MCF 10A (cell line): ENCODE results near the gene ZNF628. TPM values are rescaled to one million over a fixed set of nuclear protein-coding genes. Genes with fewer than 3 reads are reported as not detected.

ENCODE experiments used
- BruUV-seq: library from RNA; stranded (reverse); fragments of 400-500 nt; replicated peaks from 2 replicates; lab custom pipeline; 2021; lab: Mats Ljungman, UMichigan
- CTCF ChIA-PET: fragments of 300-600 bp; sonication (Branson Sonifier 250); formaldehyde crosslinking; extraction: SDS; loops from one replicate; lab custom pipeline; 2021; ENCODE audit warnings: antibody characterized with exemption, inconsistent platforms; lab: Yijun Ruan, JAX
- POLR2A ChIA-PET: fragments of 300-600, 350-650 bp; sonication (Branson Sonifier 250); formaldehyde crosslinking; extraction: SDS; loops from one replicate; lab custom pipeline; 2020; ENCODE audit warnings: antibody characterized with exemption, inconsistent platforms; lab: Yijun Ruan, JAX
- DNase-seq: peaks from one replicate; pipeline ENCODE4 v3.0.0-alpha.2; 2018; ENCODE audit not compliant: unreplicated experiment
- H3K27ac Mint-ChIP-seq: one replicate; pipeline ENCODE4 v1.8.0; 2022; ENCODE audit warnings: mild to moderate bottlenecking, low read depth, mixed read lengths; ENCODE audit not compliant: unreplicated experiment
- H3K27me3 Mint-ChIP-seq: one replicate; pipeline ENCODE4 v1.8.0; 2022; ENCODE audit warnings: mixed read lengths; ENCODE audit not compliant: insufficient read depth, unreplicated experiment
- H3K36me3 Mint-ChIP-seq: one replicate; pipeline ENCODE4 v1.8.0; 2022; ENCODE audit warnings: mild to moderate bottlenecking, moderate library complexity, mixed read lengths; ENCODE audit not compliant: insufficient read depth, unreplicated experiment
- H3K4me1 Mint-ChIP-seq: one replicate; pipeline ENCODE4 v1.8.0; 2022; ENCODE audit warnings: mixed read lengths; ENCODE audit not compliant: insufficient read depth, unreplicated experiment
- H3K4me3 Mint-ChIP-seq: one replicate; pipeline ENCODE4 v1.8.0; 2022; ENCODE audit warnings: mild to moderate bottlenecking, moderate library complexity, mixed read lengths; ENCODE audit not compliant: unreplicated experiment
- H3K9me3 Mint-ChIP-seq: one replicate; pipeline ENCODE4 v1.8.0; 2022; ENCODE audit warnings: mixed read lengths; ENCODE audit not compliant: unreplicated experiment
- intact Hi-C: fragments of 100-400 bp; cut with micrococcal nuclease; formaldehyde crosslinking; loops from 2 replicates; pipeline ENCODE4 v1.14.1; 2022
- total RNA-seq: library from RNA; stranded (reverse); gene quantifications from 2 replicates; pipeline ENCODE4 v1.2.3, GENCODE V29; 2022
- TF ChIP-seq, protein P1 (sequence below): fragments of 200-600 bp; IDR thresholded peaks from one replicate; pipeline ENCODE4 v1.8.0; 2022; ENCODE audit warnings: antibody characterized with exemption, mild to moderate bottlenecking; ENCODE audit not compliant: unreplicated experiment

Gene ZNF628
- total RNA-seq, 1 experiment from 2014 or later: 12.1 TPM

GRCh38 chr19:55520691-55521292 is 44.4 kb downstream of the ZNF628 start:
- H3K4me3 Mint-ChIP-seq: no peak overlapping the region
- no peaks in the 10 kb centered on the region for H3K36me3 Mint-ChIP-seq
- intact Hi-C loops: no loop called here
- ChIA-PET POLR2A (no interaction called here), CTCF (interaction anchor here (1.3 kb wide), 1 partner anchor 112 kb away, joined by 4 read pairs; no protein-coding TSS in a partner anchor)
- DNase-seq: no peak
- TF ChIP-seq, protein P1, sequence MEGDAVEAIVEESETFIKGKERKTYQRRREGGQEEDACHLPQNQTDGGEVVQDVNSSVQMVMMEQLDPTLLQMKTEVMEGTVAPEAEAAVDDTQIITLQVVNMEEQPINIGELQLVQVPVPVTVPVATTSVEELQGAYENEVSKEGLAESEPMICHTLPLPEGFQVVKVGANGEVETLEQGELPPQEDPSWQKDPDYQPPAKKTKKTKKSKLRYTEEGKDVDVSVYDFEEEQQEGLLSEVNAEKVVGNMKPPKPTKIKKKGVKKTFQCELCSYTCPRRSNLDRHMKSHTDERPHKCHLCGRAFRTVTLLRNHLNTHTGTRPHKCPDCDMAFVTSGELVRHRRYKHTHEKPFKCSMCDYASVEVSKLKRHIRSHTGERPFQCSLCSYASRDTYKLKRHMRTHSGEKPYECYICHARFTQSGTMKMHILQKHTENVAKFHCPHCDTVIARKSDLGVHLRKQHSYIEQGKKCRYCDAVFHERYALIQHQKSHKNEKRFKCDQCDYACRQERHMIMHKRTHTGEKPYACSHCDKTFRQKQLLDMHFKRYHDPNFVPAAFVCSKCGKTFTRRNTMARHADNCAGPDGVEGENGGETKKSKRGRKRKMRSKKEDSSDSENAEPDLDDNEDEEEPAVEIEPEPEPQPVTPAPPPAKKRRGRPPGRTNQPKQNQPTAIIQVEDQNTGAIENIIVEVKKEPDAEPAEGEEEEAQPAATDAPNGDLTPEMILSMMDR: no peak
- H3K9me3 Mint-ChIP-seq: no peaks in the 10 kb centered on the region
- no TSS peak for BruUV-seq
- peaks cover 16% of the 10 kb centered on the region for H3K27me3 Mint-ChIP-seq
- H3K4me1 Mint-ChIP-seq: peaks cover 5% of the 10 kb centered on the region
- no peak overlapping the region for H3K27ac Mint-ChIP-seq

GRCh38 chr19:55525289-55526101 is 49.1 kb downstream of the ZNF628 start:
- intact Hi-C loops: no loop called here
- Mint-ChIP-seq H3K36me3 (no peaks in the 10 kb centered on the region), H3K27ac (no peak overlapping the region), H3K9me3 (no peaks in the 10 kb centered on the region), H3K4me1 (no peaks in the 10 kb centered on the region), H3K4me3 (no peak overlapping the region), H3K27me3 (peaks cover 16% of the 10 kb centered on the region)
- ChIA-PET CTCF (interaction anchor here (0.6 to 0.8 kb wide), 2 partner anchors 8 to 22 kb away, joined by 3 read pairs; no protein-coding TSS in a partner anchor), POLR2A (no interaction called here)
- no peak for DNase-seq
- TF ChIP-seq, protein P1: no peak
- no TSS peak for BruUV-seq

GRCh38 chr19:55526216-55527196 is 50.1 kb downstream of the ZNF628 start:
- Mint-ChIP-seq H3K27ac (no peak overlapping the region), H3K27me3 (peaks cover 16% of the 10 kb centered on the region), H3K36me3 (no peaks in the 10 kb centered on the region), H3K9me3 (no peaks in the 10 kb centered on the region), H3K4me3 (no peak overlapping the region), H3K4me1 (no peaks in the 10 kb centered on the region)
- intact Hi-C loops: no loop called here
- ChIA-PET POLR2A (interaction anchor here (0.5 kb wide), 1 partner anchor 755 kb away, joined by 3 read pairs; no protein-coding TSS in a partner anchor), CTCF (interaction anchor here (0.6 to 0.8 kb wide), 3 partner anchors 9 to 106 kb away, joined by 3 to 5 read pairs (median 3); no protein-coding TSS in a partner anchor)
- no TSS peak for BruUV-seq
- DNase-seq: peak; percentile 75
- TF ChIP-seq, protein P1: no peak
